Thyroid gland (tissue), 4 donors: ENCODE results near the gene ARL8B.
"Not testable (repeated sequence)": the region's sequence is repeated elsewhere in the genome, so short reads cannot be mapped to it uniquely, and the experiment has no call there.

ENCODE experiments used
- POLR2A ChIP-seq, 2 donors: fragments of 450-650 bp; IDR thresholded peaks; one replicate each; pipeline ENCODE4 v1.6.1; 2017; ENCODE audit warnings: antibody characterized with exemption in 2 of 2, mild to moderate bottlenecking in 2 of 2, moderate library complexity in 1 of 2
- TF ChIP-seq, protein P1 (sequence below), 6 experiments: fragments of 200-600 bp in 3 of 6; fragments of 450-650 bp in 3 of 6; sonication (generic) in 3 of 6; IDR thresholded peaks; one replicate each; pipeline ENCODE4 v1.5.1; 2016 to 2019; ENCODE audit warnings: antibody characterized with exemption in 6 of 6, mild to moderate bottlenecking in 2 of 6, inconsistent platforms in 1 of 6, moderate library complexity in 1 of 6

- TF ChIP-seq, protein P1, sequence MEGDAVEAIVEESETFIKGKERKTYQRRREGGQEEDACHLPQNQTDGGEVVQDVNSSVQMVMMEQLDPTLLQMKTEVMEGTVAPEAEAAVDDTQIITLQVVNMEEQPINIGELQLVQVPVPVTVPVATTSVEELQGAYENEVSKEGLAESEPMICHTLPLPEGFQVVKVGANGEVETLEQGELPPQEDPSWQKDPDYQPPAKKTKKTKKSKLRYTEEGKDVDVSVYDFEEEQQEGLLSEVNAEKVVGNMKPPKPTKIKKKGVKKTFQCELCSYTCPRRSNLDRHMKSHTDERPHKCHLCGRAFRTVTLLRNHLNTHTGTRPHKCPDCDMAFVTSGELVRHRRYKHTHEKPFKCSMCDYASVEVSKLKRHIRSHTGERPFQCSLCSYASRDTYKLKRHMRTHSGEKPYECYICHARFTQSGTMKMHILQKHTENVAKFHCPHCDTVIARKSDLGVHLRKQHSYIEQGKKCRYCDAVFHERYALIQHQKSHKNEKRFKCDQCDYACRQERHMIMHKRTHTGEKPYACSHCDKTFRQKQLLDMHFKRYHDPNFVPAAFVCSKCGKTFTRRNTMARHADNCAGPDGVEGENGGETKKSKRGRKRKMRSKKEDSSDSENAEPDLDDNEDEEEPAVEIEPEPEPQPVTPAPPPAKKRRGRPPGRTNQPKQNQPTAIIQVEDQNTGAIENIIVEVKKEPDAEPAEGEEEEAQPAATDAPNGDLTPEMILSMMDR (IDR thresholded peaks at IDR 0.05): not testable (repeated sequence)
- TF ChIP-seq POLR2A (IDR thresholded peaks at IDR 0.05): not testable (repeated sequence)
Observed at GRCh38 chr3:5183714-5184113, 61.6 kb downstream of the ARL8B start.
